HG03460 (cell line): ENCODE data around the gene CRTAC1.

ENCODE experiments used
- ATAC-seq: cut with Tn5 transposase; IDR thresholded peaks from one replicate; pipeline ENCODE4 v1.9.1; 2021; ENCODE audit not compliant: unreplicated experiment

CRTAC1 gene

DNA sequence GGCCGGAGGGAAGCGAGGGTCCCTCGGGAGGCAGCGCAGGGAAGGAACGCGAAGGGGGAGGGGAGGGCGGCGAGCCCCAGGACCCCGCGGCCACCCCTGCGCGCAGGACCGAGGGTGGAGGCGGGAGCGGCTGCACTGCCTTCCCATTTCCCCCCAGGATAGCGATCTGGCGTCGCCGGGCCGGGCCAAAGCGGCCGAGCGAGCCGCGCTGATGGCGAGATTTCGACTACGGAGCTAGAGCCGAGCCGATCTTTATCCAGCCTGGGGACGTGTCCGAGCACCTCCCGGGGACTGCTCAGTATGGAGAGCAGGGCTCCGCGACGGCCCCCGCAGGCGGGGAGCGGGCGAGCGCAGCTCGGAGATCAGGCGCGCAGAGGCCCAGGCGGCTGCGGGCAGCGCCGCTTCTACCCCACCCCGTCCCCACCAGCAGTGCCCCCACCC, 590 bp upstream of the CRTAC1 start:
- ATAC-seq, result no peak

DNA sequence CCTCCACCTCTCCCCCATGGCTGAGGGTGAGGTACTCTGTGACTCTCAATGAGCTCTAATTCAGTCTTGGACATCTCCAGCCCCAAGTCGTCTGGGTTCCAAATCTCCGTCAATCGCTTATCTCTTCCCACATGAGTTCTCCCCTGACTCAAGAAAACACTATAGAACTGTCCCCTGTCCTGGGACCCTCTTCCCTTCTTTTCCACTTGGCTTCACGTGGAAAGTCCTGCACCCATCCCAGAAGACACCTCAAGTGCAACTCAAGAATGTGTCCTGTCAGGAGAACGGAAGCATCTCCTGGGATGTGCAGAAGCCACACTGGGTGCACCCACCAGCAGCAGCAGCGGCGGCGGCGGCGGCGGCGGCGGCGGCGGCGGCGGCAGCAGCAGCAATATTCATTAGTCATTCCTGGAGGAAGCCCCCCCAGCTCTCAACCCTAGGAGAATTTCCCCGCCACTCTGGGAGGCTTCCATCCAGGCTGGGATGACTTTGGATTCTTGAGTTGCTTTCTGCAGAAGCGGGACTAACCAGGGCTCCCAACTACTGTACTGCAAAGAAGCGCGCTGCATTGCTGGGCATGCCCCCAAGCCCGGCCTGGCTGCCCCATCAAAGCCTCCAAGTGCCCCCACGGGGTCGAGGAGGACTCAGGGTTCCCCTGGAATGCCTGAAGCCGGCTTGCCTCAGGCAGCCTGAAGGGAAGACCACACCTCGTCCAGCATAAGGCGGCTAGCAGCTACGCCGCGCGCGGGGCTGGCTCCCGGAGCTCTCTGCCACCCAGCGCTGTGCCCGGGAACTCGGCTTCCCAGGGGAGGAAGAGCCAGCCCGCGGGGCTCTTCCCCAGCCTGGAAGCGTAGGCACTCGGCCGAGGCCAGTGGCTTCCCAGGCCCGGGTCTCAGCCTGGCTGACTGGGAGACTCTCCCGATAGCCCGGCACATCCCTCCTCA, 1.0 kb downstream of the CRTAC1 start:
- no peak for ATAC-seq

DNA sequence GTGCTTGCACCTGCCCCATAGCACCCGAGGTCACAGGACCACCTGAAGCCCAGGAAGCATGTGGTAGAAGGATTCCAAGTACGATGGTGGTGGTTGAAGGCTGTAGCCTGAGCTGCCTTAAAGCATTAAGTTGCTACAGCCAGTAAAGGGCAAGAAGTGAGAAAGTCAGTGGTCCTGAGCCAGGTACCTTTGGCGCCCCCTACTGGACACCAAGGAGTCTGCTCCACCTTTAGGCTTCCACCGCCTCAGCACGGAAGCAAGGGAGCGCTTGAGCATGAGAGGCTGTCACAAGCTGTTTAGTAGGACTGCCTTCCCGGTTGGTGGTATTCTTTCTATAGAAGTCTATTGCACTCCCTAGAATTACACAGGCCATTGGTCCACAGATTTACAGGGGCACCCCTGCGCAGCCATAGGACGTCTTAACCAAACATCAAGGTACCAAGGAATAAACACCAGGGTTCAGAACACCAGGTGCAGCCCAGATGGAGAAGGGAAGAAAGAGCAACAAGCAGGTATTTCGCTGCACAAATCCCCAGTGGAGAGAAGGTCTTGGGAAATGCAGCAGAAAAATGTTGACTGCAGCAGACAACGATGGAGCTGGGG, 2.2 kb downstream of the CRTAC1 start:
- no peak for ATAC-seq

DNA sequence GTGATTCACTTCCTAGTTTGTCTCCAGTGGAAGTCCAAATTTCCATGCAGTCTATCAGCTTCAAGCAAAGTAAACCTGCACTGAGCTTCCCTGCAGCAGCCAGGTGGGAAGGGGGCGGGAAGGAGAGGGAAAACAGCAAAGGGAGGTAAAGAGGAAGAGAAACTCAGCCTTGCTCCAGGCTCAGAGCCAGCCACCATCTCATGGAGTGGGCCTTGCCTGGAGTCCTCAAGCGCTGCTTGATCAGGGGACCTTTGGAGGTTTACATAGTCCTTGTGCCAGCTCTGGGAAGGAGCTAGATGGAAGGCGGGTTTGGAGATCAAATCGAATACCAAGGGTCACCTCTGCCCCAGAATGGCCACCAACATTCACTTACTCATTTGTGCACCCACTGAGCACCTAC, 7.4 kb downstream of the CRTAC1 start:
- ATAC-seq, result no peak

DNA sequence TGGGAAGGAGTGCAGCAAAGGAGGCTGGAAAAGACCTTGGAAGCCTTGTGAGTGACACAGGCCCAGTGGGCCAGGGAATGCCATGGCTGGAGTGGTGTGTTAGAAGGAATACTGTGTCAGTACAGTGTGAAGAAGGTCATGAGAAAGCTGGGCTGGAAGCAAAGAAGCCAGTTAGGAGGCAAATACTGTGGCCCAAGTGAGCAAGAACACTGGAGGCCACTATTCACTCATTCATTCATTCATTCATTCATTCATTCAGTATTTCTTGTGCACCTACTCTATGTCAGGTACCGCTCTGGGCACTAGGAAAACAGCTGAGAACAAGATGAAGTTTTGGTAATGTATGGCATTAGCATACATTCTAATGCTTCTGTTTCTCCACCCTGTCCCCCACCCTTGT, 9.6 kb downstream of the CRTAC1 start:
- ATAC-seq, result no peak

DNA sequence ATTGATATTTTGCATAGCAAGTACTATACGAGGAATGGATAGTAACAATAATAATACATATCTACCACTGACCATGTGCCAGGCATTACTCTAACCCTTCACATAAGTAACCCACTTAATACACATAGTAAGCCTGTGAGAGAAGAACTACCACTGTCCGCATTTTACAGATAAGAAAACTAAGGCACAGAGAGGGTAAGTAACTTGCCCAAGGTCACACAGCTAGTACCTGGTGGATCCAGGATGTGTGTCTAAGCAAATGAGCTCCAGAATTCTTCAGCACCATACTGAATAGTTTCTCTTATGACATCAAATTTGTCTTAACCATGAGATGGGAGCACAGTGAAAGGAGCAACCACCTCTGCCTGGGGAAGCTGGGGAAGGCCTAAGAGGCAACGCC, 10.2 kb downstream of the CRTAC1 start:
- ATAC-seq, result no peak

DNA sequence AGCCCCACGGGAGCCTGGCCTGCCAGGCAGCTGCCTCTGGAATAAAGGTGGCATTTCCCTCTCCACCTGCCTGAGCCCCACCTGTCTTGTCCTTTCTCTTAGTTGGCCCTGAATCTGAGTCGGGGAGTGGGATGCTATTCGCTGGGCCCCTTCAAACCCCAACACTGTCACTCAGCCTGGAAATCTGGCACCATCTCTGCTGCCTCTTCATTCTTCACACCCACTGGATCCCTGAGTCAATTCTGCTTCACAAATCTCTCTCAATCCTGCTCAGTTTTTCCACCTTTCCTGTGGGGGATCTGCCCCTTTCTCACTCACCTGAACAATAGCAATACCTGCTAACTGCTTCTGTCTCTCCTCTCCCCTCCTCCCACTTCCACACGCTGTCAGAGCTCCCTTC, 10.6 kb downstream of the CRTAC1 start:
- no peak for ATAC-seq

DNA sequence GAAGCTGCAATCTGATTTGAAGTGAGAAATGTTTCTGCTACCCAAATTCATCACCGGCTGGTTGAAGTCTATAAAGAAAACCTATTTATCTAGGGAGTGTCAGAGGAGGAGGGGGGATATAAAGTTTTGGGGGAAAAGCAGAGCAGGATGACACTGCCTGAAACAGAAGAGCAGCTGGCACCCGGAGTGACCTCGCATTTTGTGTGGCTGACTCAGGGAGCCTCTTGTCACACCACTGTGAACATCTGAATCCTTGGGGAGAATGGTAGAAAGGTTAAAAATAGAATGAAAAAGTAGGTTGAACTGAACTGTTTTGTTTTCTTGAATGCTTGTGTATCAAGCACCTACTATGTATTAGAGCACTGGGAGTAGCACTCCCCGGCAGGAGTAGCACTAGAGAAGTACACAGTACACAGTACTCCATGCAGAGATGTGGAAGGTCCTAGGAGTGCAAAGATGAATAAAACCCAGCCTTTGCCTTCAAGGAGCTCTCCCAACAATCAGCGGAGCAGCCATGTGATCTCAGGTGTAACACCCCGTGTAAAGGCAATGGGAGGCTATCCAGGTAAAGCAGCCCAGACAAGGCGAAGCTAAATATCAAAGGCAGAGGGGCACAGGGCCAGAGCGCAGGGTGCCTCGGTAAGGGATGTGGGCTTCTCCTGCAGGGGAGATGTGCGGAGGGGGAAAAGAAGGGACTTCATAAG, 13.5 kb downstream of the CRTAC1 start:
- no peak for ATAC-seq

DNA sequence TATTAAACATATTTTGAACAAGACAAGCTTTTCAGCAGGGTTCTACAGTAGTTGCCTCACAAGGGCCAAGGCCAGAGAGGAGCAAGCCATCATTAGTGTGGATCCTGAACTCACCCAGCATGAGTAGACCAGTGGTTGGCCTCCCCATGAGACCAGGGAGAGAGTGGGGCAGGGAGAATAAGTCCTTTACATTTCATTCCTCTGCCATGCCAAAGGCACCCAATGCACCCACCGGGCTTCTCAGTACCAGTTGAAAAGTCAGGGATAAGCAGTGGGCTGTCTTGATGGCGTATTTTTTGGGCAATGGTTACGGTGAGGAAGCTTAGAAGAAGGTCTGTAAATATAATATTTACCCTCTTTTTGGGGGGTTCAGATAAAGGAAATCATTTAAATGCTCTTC, 16.6 kb downstream of the CRTAC1 start:
- ATAC-seq, result no peak

DNA sequence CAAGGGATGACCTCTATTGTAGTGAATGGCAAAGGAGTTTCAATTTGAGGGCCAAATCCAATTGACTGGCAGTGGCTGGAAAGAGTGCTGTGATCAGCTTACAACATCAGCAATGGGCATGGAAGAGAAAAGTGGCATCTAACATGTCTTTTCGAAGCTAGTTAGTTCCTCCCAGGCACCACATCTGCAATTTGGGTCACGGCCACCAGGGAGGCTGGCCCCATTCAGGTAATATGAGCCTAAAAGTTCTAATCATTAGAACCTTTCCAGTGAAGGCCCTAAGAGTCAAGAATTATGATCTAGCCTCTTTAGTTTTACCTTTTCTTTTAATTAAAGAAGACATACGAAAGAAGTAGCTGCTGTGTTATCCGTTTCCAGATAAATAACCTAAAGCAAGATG, 17.3 kb downstream of the CRTAC1 start:
- ATAC-seq, result no peak

DNA sequence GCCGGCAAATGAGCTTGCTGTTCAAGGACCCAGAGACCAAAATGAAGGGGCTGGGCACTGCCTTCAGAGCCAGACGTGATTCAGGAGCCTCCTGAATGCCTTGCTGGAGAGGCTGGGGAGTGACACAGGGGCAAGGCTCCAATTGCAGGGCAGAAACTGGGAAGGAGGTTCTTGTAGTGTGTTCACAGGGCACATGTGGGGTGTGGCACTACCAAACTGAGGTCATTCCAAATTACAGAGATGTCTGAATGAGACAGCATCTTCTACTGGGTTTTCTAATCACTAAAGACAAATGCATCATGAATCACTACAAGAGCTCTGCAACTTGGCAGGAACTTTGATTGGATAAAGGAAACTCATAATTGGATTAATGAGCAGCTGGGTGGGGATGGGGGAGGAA, 17.8 kb downstream of the CRTAC1 start:
- ATAC-seq, result no peak

DNA sequence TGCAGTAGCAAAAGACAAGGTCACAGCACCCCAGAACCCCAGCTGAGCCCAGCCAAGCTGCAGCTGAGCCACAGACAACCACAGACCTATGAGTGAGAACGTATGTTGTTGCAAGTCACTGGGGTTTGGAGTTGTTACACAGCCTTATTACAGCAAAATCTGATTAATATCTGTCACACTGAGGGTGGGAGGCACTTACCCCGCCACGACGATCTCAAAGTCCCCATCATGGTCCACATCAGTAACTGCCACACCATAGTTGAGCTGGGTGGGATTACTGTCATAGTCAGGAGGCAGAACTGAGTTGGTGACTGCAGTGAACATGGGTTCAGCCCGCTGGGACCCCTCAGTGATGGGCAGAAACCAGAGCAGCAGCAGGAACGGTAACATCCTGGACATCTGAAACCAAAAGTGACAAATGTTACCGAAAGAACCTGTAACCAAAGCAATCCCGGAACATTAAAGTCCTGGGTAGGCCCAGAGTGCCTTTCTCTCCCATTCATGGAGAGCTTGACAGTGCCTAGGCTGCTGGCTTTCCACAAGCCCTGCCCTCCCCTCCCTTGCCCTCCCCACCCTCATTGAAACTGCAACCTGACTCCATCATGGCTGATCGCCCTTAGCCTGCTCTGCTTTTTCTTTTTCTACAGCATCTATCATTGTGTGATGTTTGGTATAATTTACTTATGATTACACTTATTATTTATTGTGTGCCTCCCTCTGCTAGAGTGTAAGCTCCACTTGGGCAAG, 19.3 kb downstream of the CRTAC1 start:
- no peak for ATAC-seq

DNA sequence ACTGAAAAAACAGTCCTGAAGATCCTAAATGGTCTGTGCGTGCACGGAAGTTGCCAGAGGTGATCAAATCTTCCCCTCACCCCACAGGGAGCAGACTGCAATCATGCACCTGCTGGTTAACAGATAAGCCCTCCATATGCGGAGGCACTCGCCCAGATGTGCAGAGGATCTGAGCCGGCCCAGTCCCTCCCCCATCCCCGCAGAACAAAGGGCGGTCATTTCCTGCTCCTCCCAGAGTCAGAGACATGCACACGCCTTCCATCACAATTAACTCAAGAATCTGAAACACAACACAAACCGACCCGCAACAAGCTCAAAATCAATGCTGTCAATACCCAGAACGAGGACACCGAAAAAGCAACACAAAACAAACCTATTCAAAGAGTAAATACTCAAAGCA, 24.2 kb downstream of the CRTAC1 start:
- no peak for ATAC-seq

DNA sequence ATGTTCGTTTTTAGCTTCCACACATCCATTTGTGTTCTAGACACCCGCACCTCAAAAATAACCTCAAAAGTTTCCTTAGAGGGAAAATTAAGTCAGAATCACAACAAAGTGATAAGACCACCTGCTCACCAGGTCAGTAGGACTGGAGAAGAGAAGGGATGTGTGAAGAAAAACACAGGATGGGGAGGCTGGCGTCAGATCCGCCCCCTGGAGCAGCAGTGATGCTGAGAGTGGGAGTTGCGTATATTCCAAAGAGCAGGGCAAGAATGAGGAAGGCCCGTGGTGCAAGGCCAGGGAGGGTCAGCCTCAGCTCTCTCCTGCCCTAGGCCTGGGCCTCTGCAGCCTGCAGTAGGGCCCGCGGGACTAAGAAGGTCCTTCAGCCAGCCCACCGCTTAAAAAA, 28.7 kb downstream of the CRTAC1 start:
- ATAC-seq, result no peak

DNA sequence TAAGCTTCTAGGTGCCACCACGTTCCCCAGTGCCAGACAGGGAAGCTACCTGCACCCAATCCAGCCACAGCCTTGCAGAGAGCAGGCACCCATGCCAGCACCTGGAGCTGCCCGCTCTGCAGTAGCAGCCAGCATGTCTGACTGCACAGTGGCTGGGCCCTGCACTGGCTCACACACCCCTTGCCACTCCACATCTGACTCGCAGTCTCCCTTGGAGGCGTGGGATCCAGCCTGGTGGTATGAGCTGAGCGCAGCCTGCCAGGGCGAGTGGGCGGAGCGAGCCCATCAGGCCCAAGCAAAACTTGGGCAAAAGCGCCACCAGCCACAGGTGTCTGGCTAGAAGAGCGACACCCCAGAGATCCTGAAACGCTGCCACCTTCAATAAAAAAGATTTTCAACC, 30.1 kb downstream of the CRTAC1 start:
- no peak for ATAC-seq

DNA sequence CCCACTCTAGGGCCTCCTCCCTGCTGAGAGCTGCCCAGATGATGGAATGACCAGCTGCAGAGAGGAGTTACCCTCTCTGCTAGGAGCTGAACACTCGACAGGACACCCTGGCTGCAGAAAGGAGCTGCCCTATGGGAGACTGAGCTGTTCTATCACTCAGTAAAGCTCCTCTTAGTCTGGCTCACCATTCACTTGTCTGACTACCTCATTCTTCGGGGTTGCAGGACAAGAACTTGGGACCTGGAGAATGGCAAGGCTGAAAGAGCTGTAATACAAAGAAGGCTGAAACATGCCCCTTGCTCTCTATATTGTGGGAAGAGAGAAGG, 30.5 kb downstream of the CRTAC1 start:
- ATAC-seq, result no peak

DNA sequence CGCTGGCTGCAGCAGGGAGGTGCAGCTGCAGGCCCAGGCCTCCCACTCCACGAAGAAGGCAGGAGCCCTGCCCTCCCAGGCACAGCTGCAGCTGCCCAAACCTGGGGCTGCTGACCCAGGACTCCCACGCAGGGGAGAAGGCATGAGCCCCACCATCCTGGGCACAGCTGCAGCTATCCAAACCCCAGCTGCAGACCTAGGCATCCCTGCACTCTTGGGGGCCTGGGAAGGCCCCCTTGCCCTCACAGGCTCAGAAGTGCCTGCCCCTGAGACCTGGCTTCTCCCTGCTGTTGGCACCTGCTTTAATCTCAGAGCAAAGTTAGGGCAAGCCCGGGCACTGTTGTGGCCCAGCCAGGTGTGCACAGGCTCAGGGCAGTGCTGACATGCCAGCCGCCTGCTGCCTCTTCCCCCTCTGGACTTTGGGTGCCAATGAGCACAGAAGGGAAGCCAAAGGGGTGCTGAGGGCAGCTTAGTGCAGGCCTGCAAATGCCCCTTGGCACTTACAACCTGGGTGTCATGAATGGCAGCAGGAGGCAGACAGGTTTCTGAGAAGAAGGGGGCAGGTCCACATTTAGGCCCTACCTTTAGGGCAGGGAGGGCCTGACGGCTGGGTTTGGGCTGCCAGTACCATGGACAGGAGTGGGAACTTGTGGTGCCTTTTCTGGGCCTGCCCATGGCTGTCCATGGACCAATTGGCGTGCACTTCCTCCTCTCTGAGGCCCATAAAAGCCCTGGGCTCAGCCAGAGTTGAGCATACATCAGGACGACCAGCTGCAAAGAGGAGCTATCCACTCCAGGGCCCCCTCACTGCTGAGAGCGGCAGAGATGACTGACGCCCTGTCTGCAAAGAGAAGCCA, 31.1 kb downstream of the CRTAC1 start:
- ATAC-seq, result no peak

DNA sequence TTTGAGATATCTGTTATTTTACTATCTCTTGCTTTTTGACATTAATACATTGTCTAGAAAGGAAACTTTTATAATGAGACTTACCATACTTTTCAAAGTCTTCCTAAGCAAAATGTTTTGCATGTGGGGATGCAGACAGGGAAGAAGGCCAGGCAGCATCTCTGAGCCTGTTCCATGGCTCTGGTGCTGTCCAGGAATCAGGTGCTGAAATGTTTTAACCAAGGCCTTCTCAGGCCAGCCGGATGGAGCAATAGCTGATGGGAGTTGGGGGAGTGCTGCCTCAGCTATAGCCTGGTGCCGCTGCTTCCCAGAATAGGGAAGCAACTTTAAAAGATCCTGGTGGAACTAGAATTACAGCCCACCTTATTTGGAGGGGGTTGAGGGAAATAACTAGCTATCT, 38.5 kb downstream of the CRTAC1 start:
- ATAC-seq, result no peak

DNA sequence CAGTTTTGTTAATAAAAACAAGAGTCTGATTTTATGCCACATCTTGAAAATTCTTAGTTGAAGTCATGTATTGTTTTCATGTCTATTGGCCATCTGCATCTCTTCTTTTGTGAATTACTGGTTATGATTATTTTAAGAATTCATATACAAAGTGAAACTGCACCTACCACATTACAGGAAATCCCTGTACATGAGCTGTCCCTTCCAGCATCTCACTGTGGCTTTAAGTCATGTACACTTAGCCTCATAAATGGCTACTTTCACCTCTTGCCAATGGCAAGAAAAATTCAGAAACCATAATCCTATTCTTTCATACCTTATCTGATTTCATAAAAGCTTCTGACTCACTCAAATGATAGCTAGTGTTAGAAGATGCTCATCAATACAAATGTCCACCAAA, 48.6 kb downstream of the CRTAC1 start:
- no peak for ATAC-seq

DNA sequence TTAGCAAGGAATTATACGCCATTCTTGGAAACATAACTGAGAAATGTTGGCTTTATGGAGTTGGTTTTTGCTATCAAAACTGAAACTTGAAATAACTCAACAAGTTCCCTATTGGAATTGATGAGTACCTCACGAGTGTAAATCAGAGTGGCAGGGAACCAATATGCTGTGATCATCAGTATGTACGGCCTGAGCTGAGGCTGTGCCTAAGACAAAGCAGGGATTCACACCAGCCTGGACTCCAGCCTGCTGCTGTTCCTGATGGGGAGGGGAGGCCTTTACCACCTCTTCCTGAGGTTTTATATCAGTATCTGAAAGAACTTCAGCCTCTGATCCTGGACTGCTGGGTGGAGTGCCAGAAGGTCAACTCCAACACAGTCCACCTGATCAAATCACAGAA, 52.7 kb downstream of the CRTAC1 start:
- ATAC-seq, result no peak

DNA sequence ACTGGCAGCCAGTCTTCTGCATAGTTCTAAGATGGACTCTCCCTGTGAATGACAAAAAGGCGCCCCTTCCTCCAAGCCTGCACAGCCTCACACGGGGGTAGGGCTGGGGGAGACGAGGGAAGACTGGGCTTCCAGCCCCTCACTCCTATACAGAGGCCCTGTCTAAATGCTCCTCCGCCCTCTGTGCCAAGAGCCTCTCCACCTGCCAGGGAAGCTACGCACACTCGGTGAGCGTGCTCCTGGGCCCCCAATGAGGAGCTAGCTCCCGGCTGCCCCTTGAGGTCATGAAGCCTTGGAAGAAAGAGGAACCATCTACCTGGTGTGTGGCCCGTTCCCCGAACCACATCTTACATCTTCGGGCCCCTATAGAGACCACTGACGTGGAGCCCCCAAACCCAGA, 54.8 kb downstream of the CRTAC1 start:
- no peak for ATAC-seq
